Suprapubic skin (tissue), 4 donors: ENCODE results near the gene ZNF652. TPM values are rescaled to one million over a fixed set of nuclear protein-coding genes. Genes with fewer than 3 reads are reported as not detected.
A peak's percentile ranks its signal among the peaks of the same experiment; 100 is the strongest.

Source experiments
- DNase-seq, 2 donors: peaks; one replicate each; pipeline ENCODE4 v3.0.0-alpha.2; 2019; ENCODE audit warnings: low spot score in 2 of 2
- H3K27ac ChIP-seq: fragments of 200-600 bp; sonication (generic); one replicate; pipeline ENCODE4 v1.5.1; 2019
- H3K27me3 ChIP-seq: fragments of 200-600 bp; sonication (generic); one replicate; pipeline ENCODE4 v1.5.1; 2019
- H3K36me3 ChIP-seq: fragments of 200-600 bp; sonication (generic); one replicate; pipeline ENCODE4 v1.5.1; 2019
- H3K4me1 ChIP-seq: fragments of 200-600 bp; sonication (generic); one replicate; pipeline ENCODE4 v1.5.1; 2019
- H3K4me3 ChIP-seq: fragments of 200-600 bp; sonication (generic); one replicate; pipeline ENCODE4 v1.5.1; 2019; ENCODE audit warnings: mild to moderate bottlenecking
- H3K9me3 ChIP-seq: fragments of 200-600 bp; sonication (generic); one replicate; pipeline ENCODE4 v1.5.1; 2019
- CTCF ChIP-seq, 2 donors: fragments of 200-600 bp in 1 of 2; fragments of 450-650 bp in 1 of 2; sonication (generic) in 1 of 2; IDR thresholded peaks; one replicate each; pipeline ENCODE4 v1.5.1; 2016 to 2019; ENCODE audit warnings: antibody characterized with exemption in 2 of 2, mild to moderate bottlenecking in 1 of 2, moderate library complexity in 1 of 2
- EP300 ChIP-seq: sonication (generic); formaldehyde crosslinking; IDR thresholded peaks from one replicate; pipeline ENCODE4 v1.6.1; 2017; ENCODE audit warnings: antibody characterized with exemption
- POLR2A ChIP-seq, 2 donors: fragments of 450-650 bp; IDR thresholded peaks; one replicate each; pipeline ENCODE4 v1.6.1; 2017; ENCODE audit warnings: antibody characterized with exemption in 2 of 2, mild to moderate bottlenecking in 2 of 2, moderate library complexity in 2 of 2
- POLR2AphosphoS5 ChIP-seq, 3 donors: sonication (generic); formaldehyde crosslinking; IDR thresholded peaks; one replicate each; pipeline ENCODE4 v1.6.1; 2017; ENCODE audit warnings: antibody characterized with exemption in 3 of 3
- WGBS: methylation state at CpG from one replicate; pipeline ENCODE4 v1.1.5; 2018; 5-methylcytosine and 5-hydroxymethylcytosine counted together
- total RNA-seq, 4 donors: library from RNA; depleted of rRNA; stranded (reverse); fragments of >200 nt; gene quantifications; one replicate each; pipeline ENCODE4 v1.1.0, GENCODE V29; 2016

ZNF652 gene
- total RNA-seq = 100 to 1,000 TPM in 1 of 4 donors, 10 to 100 TPM in 3; 76.6 to 148 (median 83.2) TPM

- TF ChIP-seq EP300 (no peak), CTCF (IDR thresholded peaks at IDR 0.05) (no peak), POLR2AphosphoS5 (IDR thresholded peaks at IDR 0.05) (no peak), POLR2A (IDR thresholded peaks at IDR 0.05) (no peak)
- peak; percentile 89 to 92 for DNase-seq
- no peaks in the 10 kb centered on the region for H3K36me3 ChIP-seq
- H3K27ac ChIP-seq = peak within 1 kb of the TSS; percentile 97
- H3K27me3 ChIP-seq = no peaks in the 10 kb centered on the region
- H3K4me3 ChIP-seq = peak within 1 kb of the TSS; percentile 93
- WGBS = 2% methylated on average over 23 of the region's 106 CpGs
- peaks cover 46% of the 10 kb centered on the region for H3K4me1 ChIP-seq
- no peaks in the 10 kb centered on the region for H3K9me3 ChIP-seq
Measured at GRCh38 chr17:49361902-49362722, at the start of gene ZNF652. Gene ZNF652 (minus strand): TSS chr17:49362250. CDS start chr17:49317725, 44,525 bp downstream.

- DNase-seq = peak; percentile 37 to 40
- peaks cover 87% of the 10 kb centered on the region for H3K36me3 ChIP-seq
Measured at GRCh38 chr17:49409066-49409465, 47.0 kb upstream of the ZNF652 start.

DNA sequence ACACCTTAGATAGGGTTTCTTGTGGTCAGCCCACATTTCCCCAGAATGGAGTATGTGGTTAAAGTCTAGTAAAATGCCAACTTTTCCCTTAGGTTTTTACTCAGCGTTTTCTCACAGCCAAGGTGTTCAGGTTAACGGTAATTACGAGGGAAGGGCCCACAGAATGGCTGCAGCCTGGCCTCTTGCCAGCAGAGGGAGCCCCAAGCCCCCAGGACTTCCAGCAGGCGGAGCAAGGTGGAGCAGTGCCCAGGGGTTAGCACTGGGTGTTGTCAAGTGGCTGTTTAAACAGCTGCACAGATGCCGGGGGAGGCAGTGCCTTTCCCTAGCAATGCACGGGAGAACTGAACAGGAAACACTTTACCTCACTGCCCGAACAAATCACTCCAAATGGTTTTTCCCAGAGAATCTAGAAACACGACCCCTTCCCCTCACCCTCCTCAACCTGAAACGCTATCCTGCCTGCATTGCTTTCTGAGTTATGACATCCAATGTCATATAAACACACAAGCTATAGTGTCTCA is 46.0 kb upstream of the ZNF652 start:
- no peak for TF ChIP-seq POLR2A (IDR thresholded peaks at IDR 0.05)
- TF ChIP-seq CTCF (IDR thresholded peaks at IDR 0.05) = peak; percentile 30 to 60
- peak; percentile 74 for DNase-seq
- Histone ChIP-seq H3K27me3 (no peaks in the 10 kb centered on the region), H3K9me3 (no peaks in the 10 kb centered on the region), H3K36me3 (peaks cover 91% of the 10 kb centered on the region), H3K27ac (peak overlapping the region; percentile 20), H3K4me1 (peaks cover 7% of the 10 kb centered on the region), H3K4me3 (no peak overlapping the region)
- 42% methylated on average over 9 of the region's 9 CpGs for WGBS

More at GRCh38 chr17:49409066-49409465, 47.0 kb upstream of the ZNF652 start:
- Histone ChIP-seq H3K4me1 (peaks cover 14% of the 10 kb centered on the region), H3K9me3 (no peaks in the 10 kb centered on the region), H3K27ac (no peak overlapping the region), H3K4me3 (no peak overlapping the region), H3K27me3 (no peaks in the 10 kb centered on the region)
- no peak for TF ChIP-seq POLR2A (IDR thresholded peaks at IDR 0.05)
- no peak for TF ChIP-seq CTCF (IDR thresholded peaks at IDR 0.05)
- no peak for TF ChIP-seq POLR2AphosphoS5 (IDR thresholded peaks at IDR 0.05)
- no peak for TF ChIP-seq EP300
- WGBS = 89% methylated on average over 14 of the region's 14 CpGs

GRCh38 chr17:49407086-49407485 is 45.0 kb upstream of the ZNF652 start:
- 82% methylated on average over 9 of the region's 9 CpGs for WGBS
- Histone ChIP-seq H3K4me1 (peaks cover 7% of the 10 kb centered on the region), H3K4me3 (no peak overlapping the region), H3K9me3 (no peaks in the 10 kb centered on the region), H3K27me3 (no peaks in the 10 kb centered on the region), H3K27ac (peak overlapping the region; percentile 26), H3K36me3 (peaks cover 88% of the 10 kb centered on the region)
- peak; percentile 24 to 46 for DNase-seq
- TF ChIP-seq POLR2AphosphoS5 (IDR thresholded peaks at IDR 0.05) (no peak), EP300 (no peak), CTCF (IDR thresholded peaks at IDR 0.05) (no peak), POLR2A (IDR thresholded peaks at IDR 0.05) (no peak)

DNA sequence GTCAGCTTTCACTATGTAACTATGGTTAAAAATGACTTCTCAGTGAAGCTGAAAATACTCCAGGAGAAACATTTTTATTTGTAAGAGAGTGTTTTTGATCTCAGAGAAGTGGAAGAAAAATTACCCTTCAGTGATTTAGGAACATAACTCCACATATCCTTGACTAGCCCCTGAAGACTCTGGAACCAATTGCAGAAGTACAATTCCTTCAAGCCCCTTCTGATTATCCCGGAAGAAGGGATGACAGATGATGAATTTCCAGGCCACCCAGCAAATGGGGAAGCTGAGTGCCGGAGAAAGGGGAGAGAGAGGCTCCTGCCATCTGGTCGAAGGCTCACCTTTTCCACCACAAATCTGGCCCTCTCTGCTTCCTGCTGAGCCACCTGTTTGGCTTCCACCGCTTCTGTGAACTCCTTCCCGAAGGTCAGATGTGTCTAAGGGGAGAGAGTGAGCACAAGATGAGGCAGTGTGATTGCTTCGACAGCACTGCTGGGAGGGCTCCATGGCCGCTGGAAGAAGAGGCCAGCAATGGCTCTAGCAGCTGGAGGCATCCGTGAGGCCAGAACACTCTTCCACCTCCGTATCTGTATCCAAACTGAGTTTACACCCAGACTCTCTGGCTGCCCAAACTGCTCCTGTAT is 44.5 kb upstream of the ZNF652 start:
- TF ChIP-seq EP300 (no peak), POLR2AphosphoS5 (IDR thresholded peaks at IDR 0.05) (no peak), POLR2A (IDR thresholded peaks at IDR 0.05) (no peak), CTCF (IDR thresholded peaks at IDR 0.05) (no peak)
- Histone ChIP-seq H3K27ac (peak overlapping the region; percentile 26), H3K36me3 (peaks cover 82% of the 10 kb centered on the region), H3K4me3 (no peak overlapping the region), H3K9me3 (no peaks in the 10 kb centered on the region), H3K4me1 (peaks cover 7% of the 10 kb centered on the region), H3K27me3 (no peaks in the 10 kb centered on the region)
- WGBS = 74% methylated on average over 9 of the region's 9 CpGs
- peak; percentile 10 to 50 for DNase-seq
